SU-DHL-6 (cell line): Measurements from ENCODE around the gene ZFHX3.

Experiments
- EZH2phosphoT487 ChIP-seq: fragments of 200-600 bp; sonication (generic), shearing (Covaris generic); conservative IDR thresholded peaks from 2 replicates; pipeline ENCODE4 v1.6.1; 2018; ENCODE audit warnings: mild to moderate bottlenecking, antibody characterized with exemption, low read length, moderate library complexity, mixed read lengths
- TF ChIP-seq, protein P1 (sequence below): fragments of 200-600 bp; sonication (generic); IDR thresholded peaks from one replicate; pipeline ENCODE4 v1.5.1; 2017; ENCODE audit warnings: antibody characterized with exemption, mild to moderate bottlenecking, low read length, moderate library complexity; ENCODE audit not compliant: insufficient read depth, poor library complexity, severe bottlenecking

DNA sequence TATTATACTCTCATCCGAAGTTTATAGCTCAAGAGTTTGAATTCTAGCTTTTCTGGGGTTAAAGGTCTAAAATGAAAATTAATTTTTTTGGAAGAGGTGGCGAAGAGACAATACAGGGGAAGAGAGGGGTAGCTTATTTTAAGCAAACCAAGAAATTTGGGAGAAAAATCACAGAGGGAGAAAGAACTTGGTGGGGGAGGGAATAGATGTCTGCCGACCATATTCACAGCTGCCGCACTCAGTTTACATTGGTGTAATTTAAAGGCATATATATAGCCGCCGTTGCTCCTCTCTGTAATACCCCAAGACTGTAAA lies 6.5 kb upstream of the ZFHX3 start:
- TF ChIP-seq, protein P1, sequence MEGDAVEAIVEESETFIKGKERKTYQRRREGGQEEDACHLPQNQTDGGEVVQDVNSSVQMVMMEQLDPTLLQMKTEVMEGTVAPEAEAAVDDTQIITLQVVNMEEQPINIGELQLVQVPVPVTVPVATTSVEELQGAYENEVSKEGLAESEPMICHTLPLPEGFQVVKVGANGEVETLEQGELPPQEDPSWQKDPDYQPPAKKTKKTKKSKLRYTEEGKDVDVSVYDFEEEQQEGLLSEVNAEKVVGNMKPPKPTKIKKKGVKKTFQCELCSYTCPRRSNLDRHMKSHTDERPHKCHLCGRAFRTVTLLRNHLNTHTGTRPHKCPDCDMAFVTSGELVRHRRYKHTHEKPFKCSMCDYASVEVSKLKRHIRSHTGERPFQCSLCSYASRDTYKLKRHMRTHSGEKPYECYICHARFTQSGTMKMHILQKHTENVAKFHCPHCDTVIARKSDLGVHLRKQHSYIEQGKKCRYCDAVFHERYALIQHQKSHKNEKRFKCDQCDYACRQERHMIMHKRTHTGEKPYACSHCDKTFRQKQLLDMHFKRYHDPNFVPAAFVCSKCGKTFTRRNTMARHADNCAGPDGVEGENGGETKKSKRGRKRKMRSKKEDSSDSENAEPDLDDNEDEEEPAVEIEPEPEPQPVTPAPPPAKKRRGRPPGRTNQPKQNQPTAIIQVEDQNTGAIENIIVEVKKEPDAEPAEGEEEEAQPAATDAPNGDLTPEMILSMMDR = no peak
- TF ChIP-seq EZH2phosphoT487 = no peak
